ENCODE data around the gene STX8.

GRCh38 chr17:9219631-9220397, 355.8 kb downstream of the STX8 start:
- TF ChIP-seq CTCF (IDR thresholded peaks at IDR 0.05; ENCODE audit: insufficient read depth, low read depth, low read length) (no peak), EZH2 (IDR thresholded peaks at IDR 0.05; ENCODE audit: insufficient read depth, low read length) (no peak)

Measured in astrocyte (in vitro differentiated cells and primary cell).